ENCODE results near the gene AHNAK.
A peak's percentile ranks its signal among the peaks of the same experiment; 100 is the strongest.
"Not testable (repeated sequence)": the region's sequence is repeated elsewhere in the genome, so short reads cannot be mapped to it uniquely, and the experiment has no call there.

The AHNAK gene, protein sequence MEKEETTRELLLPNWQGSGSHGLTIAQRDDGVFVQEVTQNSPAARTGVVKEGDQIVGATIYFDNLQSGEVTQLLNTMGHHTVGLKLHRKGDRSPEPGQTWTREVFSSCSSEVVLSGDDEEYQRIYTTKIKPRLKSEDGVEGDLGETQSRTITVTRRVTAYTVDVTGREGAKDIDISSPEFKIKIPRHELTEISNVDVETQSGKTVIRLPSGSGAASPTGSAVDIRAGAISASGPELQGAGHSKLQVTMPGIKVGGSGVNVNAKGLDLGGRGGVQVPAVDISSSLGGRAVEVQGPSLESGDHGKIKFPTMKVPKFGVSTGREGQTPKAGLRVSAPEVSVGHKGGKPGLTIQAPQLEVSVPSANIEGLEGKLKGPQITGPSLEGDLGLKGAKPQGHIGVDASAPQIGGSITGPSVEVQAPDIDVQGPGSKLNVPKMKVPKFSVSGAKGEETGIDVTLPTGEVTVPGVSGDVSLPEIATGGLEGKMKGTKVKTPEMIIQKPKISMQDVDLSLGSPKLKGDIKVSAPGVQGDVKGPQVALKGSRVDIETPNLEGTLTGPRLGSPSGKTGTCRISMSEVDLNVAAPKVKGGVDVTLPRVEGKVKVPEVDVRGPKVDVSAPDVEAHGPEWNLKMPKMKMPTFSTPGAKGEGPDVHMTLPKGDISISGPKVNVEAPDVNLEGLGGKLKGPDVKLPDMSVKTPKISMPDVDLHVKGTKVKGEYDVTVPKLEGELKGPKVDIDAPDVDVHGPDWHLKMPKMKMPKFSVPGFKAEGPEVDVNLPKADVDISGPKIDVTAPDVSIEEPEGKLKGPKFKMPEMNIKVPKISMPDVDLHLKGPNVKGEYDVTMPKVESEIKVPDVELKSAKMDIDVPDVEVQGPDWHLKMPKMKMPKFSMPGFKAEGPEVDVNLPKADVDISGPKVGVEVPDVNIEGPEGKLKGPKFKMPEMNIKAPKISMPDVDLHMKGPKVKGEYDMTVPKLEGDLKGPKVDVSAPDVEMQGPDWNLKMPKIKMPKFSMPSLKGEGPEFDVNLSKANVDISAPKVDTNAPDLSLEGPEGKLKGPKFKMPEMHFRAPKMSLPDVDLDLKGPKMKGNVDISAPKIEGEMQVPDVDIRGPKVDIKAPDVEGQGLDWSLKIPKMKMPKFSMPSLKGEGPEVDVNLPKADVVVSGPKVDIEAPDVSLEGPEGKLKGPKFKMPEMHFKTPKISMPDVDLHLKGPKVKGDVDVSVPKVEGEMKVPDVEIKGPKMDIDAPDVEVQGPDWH (N-terminal part only)

DNA sequence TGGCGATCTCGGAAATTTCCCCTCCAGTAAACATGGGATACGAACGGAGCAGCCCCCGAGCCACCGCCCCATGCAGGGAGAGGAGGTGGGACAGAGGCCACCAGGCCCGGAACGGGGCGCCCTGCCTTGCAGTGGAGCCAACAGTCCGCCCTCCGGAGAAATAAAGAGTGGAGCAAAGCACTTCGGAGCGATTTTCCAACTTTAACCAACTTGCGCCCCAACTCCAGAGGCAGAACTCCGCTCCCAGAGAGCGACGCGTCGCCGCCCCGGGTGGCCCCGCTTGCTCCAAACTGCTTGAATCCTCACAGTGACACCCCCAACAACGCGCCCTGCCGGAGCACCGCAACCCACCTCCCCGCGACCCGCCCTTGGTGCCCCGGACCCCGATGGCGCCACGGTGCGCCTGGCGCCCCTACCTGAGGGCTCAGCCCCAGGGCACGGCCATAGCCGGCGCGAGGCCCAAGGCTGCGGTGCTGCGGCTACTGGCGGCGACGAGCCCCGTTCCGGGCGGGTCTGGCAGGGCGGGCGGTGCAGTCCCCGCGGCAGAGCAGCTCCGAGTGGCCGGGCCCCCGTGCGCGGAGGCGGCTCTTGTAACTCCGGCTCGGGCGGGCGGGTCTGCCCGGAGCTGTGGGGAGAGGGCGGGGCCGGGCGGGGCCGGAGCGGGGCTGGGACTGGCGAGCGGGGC is at the start of gene AHNAK:
TSS of gene AHNAK (minus strand) at position 563 of the 685 bp plus-strand sequence. CDS start 10,708 bp downstream, outside the sequence.
- no peak for DNase-seq (ENCODE audit: low read depth, low spot score)

GRCh38 chr11:62595124-62595523 is 48.5 kb upstream of the AHNAK start:
- DNase-seq (ENCODE audit: low read depth, low spot score): no peak

- DNase-seq (ENCODE audit: low read depth, low spot score): no peak
Measured at GRCh38 chr11:62593434-62594044, 46.9 kb upstream of the AHNAK start.

DNA sequence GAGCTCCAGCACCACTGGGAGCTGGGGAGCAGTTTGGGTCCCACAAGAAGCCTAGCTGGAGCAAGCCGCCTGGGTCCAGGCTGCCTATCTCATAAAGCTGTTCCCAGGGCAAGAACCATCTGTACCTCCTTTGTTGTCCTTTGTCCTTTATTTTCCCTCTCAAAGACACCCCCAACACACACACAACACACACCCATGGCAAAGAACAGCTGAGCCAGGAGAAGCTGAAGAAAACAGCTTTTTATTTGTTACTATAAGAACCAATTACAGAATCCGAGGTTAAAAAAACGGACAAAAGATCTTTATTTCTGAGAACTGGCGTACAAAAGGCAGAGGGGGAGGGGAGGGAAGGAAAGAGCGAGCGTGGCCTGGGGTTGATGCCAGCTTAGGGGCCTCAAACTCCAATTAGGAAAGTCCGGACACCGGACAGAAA is 46.4 kb upstream of the AHNAK start:
- DNase-seq (ENCODE audit: low read depth, low spot score): no peak

DNA sequence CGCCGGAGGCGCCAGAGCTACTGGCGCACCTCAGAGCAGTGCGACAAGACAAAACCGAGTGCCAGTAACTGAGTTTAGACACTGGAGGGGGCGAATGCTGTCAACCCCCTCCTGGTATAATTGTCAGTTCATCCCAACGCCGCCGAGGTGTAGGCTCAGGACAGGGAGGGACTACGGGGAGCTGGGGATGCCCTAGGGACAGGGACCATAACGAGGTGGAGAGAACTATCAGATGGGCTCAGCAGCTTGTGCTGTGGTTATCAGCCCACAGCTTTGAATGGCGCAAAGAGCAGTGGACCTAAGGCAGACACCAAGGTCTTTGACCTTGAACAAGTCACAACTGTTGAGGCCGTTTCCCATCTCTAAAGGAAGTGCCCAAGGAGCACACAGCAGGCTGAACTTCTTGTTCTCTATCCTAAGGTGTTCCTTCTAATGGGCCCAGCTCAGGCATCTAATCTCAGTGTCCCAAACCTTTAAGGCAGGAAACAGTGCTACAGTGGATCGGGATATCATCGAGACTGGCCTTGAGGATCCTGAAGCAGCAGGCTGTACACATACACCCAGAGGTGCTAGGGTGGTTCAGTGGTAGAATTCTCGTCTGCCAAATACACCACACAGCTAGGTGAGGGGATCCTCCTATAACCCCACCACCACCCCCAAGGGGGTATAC is 45.7 kb upstream of the AHNAK start:
- DNase-seq (ENCODE audit: low read depth, low spot score): no peak

DNA sequence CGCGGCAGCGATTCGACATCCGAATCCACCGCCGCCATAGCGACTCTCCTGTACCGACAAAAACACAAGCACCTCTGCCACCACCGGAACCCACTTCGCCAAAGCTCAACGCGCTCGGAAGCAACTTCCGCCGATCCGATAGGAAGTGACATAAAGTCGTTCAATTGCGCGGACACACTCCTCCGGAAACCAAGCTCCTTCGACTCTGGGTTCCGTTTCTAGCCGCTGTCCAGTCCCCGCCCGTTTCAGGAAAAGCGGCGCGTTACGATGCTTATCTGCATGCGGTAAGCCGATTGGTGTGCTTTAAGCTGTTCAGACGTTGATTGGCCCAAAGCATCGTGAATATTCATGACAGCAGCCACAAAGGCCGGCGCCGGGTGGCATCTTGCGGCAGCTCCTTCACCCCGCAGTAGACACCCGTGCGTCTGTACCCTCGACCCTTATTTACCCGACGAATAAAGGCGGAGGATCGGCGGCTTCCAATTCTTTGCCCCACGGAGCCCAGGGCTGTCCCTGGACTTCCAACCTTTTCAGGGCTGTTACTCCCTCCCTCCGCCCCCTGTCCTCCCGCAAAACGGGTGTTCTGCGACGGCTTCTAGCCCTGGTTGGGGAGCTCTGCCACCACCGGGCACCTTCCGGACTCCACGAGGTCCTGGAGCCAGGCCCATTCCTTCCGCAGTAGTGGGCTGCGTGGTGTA is 45.0 kb upstream of the AHNAK start, which contains the start of gene TUT1:
TSS of gene TUT1 (minus strand) at position 76 of the 698 bp plus-strand sequence. CDS start at position 38, 38 bp downstream.
- DNase-seq (ENCODE audit: low read depth, low spot score): peak; percentile 99

DNA sequence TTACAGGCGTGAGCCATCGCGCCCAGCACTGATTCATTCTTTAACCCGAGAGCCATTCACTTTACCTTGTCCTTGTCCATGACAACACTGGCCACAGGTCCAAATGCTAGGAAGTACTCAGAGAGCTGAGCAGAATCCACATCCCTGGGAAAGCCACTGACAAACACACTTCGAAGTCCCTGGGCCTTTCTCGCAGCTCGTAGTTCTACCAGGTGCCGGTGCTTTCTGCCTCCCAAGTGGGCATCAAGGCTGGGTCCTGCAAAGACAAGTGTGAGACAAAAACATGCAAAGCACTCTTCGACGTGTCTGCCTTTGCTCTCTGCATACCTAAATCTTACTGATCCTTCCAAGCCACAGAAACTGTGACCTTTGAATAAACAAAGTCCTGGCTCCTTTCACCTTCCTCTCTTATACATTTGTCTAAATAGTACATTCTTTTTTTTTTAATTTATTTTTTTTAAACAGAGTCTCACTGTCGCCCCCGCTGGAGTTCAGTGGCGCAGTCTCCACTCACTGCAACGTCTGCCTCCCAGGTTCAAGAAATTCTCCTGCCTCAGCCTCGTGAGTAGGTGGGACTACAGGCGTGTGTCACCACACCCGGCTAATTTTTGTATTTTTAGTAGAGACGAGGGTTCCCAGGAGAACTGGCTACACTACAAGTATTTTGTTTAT is 42.5 kb upstream of the AHNAK start:
- DNase-seq (ENCODE audit: low read depth, low spot score): no peak

GRCh38 chr11:62585356-62585755 is 38.8 kb upstream of the AHNAK start:
- DNase-seq (ENCODE audit: low read depth, low spot score): not testable (repeated sequence)

DNA sequence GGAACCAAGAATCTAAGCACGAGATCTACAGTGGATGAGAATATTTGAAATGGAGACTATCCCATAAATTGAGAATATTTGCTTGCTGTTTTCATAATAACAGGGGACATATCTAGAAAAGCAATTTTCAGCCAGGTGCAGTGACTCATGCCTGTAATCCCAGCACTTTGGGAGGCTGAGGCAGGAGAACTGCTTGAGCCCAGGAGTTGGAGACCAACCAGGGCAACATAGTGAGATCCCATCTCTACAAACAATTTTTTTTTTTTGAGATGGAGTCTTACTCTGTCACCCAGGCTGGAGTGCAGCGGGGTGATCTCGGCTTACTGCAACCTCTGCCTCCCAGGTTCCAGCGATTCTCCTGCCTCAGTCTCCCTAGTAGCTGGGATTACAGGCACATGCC is 35.1 kb upstream of the AHNAK start:
- not testable (repeated sequence) for DNase-seq (ENCODE audit: low read depth, low spot score)

DNA sequence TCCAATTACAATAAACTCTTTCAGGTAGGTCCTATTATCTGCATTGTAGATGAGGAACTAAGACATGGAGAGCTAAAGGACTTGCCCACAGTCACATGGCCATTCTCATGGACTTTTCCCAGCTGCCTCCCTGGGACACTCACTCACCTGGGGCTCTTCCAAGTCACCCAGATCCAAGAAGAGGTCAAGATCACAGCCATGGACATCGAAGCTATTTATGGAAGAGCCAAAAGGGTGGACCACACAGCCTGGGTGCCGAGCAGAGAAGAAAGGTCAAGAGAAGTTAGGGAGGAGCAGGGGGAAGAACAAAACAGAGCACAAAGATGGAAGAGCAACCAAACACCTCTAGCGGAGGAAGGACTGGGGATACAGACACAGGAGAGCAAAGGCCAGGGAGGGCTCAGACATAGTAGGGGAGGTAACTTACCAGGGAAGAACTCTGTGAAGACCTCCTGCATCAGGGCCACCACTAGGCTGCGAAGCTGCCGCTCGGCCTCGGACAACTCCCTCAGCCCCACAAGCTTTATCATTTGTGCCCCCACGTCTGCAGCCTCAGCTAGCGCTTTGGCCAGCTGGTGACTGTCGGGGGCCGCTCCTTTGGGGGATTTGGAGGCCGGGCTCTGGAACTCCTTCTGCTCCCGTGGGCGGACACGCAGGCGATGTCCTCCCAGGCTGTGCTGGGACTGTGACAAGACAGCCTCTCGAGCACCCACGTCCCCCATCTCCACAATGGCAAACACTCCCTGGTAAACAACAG is 34.5 kb upstream of the AHNAK start:
- DNase-seq (ENCODE audit: low read depth, low spot score): no peak

- DNase-seq (ENCODE audit: low read depth, low spot score): no peak
Measured at GRCh38 chr11:62579252-62579651, 32.6 kb upstream of the AHNAK start.

DNA sequence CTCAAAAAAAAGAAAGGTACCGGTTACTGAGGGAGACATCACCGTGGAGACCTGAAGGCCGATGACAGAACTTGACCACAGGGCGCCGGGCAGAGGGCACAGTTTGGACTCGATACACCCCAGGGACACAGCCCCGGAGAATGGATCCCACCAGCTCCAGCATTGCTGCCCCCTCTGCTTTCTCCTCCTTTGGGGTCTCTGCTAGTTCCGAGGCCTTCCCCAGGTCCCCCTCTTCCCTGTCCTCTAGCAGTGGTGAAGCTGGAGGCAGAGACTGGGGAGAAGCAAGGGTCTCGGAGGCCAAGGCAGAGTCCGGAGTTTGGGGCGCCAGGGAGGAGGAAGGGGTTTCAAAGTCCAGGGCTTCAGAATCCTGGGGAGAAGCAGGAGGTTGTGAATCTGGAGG is 31.9 kb upstream of the AHNAK start:
- DNase-seq (ENCODE audit: low read depth, low spot score): no peak

- DNase-seq (ENCODE audit: low read depth, low spot score): no peak
Measured at GRCh38 chr11:62577046-62577714, 30.6 kb upstream of the AHNAK start.

GRCh38 chr11:62575837-62576236 is 29.2 kb upstream of the AHNAK start:
- DNase-seq (ENCODE audit: low read depth, low spot score): no peak

DNA sequence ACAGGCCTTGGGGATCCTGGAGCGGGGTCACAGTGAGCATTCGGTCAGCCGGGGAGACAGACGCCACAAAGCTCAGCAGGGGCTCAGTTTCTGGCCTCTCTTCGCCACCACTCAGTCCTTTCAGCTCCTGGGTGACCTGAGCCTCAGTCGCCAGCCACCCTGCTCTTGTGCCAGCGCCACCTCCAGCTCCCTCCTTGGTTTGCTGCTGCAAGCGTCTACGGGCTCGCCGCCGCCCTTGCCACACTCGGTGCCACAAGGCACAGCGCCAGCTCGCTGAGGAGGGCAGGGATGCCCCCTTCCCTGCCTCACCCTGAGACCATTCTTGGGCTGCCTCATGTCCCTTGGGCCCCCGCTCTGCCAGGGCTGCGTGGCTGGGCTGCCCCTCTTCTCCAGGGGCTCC is 28.6 kb upstream of the AHNAK start:
- DNase-seq (ENCODE audit: low read depth, low spot score): no peak

GRCh38 chr11:62574363-62575071 is 27.9 kb upstream of the AHNAK start:
- no peak for DNase-seq (ENCODE audit: low read depth, low spot score)

All from iPS DF 19.7 (cell line).